Fibroblast of skin of right quadriceps (primary cell): ENCODE data around the gene SLC25A36.
A peak's percentile ranks its signal among the peaks of the same experiment; 100 is the strongest.
"Not testable (repeated sequence)": the region's sequence is repeated elsewhere in the genome, so short reads cannot be mapped to it uniquely, and the experiment has no call there.

ENCODE experiments used
- DNase-seq: peaks from one replicate; pipeline ENCODE4 v3.0.0-alpha.2; 2013

Gene SLC25A36

GRCh38 chr3:140933109-140933508, 8.5 kb upstream of the SLC25A36 start:
- DNase-seq, result no peak

DNA sequence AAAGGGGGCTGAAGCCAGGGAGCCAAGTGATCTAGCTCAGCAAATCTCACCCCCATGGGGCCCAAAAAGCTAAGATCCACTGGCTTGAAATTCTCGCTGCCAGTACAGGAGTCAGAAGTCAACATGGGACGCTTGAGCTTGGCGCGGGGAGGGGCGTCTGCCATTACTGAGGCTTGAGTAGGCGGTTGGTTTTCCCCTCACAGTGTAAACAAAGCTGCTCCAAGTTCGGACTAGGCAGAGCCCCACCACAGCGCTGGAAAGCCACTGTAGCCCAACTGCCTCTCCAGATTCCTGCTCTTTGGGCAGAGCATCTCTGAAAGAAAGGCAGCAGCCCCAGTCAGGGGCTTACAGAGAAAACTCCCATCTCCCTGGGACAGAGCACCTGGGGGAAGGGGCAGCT, 8.1 kb upstream of the SLC25A36 start:
- no peak for DNase-seq

- not testable (repeated sequence) for DNase-seq
Measured at GRCh38 chr3:140939305-140939704, 2.3 kb upstream of the SLC25A36 start.

DNA sequence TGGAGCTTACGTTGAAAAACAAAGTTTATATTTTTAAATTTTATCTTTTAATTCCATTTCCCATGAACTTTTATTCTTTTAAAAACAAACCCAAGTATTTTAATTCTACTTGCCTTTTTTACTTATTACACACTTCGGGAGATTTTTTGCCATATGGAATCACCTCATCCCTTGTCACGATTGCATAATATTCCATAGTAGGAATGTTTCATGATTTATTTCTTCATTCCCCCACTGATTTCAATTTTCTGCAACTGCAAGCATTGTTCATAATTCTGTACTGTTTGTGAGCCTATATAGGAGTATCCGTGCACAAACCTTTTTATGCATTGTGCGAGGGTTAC, 574 bp upstream of the SLC25A36 start:
- no peak for DNase-seq

DNA sequence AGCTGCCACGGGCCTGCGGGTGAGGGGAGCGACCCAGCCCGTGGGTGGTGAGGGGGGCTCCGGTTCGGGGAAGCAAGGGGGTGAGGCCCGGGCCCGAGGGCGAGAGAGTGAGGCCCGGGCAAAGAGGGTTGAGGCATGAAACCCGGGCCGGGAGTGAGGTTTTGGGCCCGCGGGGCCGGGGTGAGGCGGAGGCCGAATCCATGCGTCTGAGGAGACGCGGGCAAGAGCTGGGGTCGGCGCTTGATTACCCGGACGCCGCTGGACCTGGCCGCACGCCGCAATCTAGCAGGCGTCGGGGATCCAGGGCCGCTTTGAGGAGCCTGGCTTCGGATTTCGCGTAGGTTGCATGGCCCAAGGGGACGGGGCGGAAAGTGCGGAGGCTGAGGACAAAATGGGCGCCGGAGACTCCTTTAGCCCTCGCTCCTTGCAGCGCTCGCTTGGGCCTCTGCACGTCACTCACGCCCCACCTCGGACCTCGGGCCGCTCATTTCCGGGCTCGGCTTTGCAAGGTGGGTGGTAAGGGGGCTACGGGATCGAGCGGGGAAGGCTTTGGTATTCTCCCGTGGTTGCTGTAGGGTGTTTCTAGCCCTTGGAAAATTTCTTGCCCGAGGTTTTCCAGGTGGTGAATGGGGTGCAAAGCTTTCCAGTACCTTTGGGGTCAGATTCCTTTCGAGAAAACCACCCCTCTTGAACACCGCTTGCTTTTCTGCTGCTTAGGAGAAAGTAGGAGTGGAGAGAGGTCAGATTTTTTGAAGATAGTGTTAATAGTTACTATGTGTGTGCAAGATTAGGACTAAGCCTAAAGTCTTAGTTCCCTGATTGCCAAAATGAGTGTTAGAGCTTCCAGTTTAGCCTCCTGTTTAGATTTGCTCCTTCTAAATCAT, 827 bp downstream of the SLC25A36 start:
- peak; percentile 53 for DNase-seq

DNA sequence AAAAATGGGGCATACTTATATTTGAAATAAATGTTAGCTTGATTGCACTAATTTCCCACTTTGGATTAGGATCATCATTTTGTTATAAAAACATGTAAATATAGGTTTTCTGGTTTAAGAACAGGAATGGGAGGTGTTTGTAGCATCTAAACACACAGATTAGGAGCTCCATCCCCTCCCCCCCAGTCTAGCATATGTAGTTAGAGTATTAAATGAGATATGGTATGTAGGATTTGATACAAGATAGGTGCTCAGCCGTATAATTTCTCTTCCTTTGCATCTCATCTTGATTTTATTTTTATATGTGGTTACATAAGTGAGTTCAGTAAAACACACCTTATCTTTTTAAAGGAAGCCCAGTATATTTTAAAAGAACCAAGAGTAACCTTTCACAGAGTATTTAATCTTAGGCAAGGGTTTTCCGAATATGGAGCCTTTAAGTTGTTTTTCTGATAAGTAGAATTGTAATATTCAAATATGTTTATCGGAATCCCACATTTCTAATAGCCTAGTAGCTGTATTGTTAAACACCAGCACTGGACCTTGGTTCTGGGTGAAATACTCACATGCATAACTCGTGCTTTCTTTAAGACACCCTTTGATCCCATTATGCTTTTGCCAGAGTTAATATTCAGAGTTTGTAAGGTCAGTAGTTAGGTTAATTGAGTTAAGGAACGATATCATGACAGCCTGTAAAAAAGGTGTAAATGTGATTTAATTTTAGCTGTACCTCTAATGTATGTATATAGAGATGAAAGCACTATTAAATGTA, 2.3 kb downstream of the SLC25A36 start:
- DNase-seq, result no peak

DNA sequence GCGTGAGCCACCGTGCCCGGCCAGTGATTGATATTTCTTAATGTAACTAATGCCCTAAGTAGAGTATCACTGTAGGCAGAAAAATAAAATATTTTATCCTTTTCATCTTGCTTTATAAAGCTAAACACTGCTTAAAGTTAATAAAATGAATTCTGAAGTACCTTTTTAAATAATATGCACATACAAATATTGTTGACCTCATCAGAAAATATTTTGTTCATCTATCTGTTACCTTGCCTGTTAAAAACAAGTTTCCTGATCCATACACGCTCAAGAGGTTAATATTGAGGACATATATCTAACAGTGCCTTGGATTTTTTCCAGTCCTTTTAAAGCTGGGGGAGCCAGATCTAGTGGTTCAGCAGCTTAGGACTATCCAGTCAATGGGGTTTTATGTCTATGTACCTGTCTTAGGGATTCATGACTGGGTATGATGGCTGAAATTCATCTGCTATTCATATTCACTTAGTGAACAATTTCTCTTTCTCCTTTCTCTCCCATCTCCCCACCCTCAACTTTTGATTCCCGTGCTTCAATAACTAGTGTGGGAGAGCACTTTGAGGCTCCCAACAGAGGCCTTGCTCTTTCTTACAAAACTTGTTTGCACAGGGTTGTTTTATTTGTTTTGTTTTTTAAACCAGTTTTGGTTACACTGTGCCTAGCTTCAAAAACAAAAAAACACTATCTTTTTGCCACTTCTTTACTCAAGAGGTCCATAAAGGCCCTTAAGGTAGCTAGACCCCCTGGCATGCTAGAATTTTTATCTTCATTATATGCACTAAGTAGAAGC, 7.0 kb downstream of the SLC25A36 start:
- no peak for DNase-seq

GRCh38 chr3:140950144-140950543, 8.5 kb downstream of the SLC25A36 start:
- DNase-seq, result no peak

DNA sequence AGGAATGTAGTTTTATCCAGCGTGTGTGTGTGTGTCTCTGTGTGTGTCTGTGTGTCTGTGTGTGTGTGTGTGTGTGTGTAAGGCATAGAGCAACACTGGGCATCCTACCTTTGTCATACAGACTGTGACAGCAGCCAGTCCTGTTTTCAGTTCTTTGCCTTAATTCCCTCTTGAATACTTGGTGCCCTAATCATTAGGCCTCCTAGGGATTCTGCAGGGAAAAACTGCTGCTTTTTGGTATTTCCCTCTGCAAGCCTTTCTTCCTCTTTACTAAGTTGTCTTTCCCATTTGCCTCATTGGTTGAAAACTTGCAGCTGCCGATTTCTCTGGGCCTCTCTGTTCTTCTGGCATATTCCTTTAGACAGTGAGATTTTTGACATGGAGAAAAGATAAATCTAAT, 9.2 kb downstream of the SLC25A36 start:
- DNase-seq, result no peak

DNA sequence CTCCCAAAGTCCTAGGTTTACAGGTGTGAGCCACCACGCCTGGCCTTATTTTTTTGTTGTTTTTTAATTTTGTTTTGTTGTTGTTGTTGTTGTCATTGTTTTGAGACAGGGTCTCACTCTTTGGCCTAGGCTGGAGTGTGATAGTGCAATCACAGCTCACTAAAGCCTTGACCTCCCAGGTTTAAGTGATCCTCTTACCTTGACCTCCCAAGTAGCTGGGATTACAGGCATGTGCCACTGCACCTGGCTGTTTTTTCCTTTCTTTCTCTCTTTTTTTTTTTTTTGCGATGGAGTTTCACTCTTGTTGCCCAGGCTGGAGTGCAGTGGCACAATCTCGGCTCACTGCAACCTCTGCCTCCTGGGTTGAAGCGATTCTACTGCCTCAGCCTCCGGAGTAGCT, 10.1 kb downstream of the SLC25A36 start:
- not testable (repeated sequence) for DNase-seq

- peak; percentile 87 for DNase-seq
Measured at GRCh38 chr3:140953028-140953960, 11.7 kb downstream of the SLC25A36 start.

DNA sequence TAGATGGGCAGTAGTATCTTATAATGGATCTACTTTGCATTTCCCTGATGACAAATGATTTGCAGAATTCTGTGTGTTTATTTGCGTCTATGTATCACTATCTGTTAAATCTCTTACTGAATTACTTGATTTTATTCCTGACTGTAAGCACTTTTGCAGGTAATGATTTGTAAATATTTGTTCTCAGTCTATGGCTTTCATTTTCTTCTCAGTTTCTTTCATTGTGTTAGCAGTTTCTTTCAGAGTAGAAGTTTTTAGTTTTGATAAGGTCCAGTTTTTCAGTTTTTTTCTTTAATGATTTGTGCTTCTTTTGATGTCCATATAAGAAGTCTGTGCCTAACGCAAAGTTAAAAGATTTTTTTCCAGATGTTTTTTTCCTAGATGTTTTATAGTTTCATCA, 12.9 kb downstream of the SLC25A36 start:
- no peak for DNase-seq

- DNase-seq, result no peak
Measured at GRCh38 chr3:140955645-140956044, 14.0 kb downstream of the SLC25A36 start.

DNA sequence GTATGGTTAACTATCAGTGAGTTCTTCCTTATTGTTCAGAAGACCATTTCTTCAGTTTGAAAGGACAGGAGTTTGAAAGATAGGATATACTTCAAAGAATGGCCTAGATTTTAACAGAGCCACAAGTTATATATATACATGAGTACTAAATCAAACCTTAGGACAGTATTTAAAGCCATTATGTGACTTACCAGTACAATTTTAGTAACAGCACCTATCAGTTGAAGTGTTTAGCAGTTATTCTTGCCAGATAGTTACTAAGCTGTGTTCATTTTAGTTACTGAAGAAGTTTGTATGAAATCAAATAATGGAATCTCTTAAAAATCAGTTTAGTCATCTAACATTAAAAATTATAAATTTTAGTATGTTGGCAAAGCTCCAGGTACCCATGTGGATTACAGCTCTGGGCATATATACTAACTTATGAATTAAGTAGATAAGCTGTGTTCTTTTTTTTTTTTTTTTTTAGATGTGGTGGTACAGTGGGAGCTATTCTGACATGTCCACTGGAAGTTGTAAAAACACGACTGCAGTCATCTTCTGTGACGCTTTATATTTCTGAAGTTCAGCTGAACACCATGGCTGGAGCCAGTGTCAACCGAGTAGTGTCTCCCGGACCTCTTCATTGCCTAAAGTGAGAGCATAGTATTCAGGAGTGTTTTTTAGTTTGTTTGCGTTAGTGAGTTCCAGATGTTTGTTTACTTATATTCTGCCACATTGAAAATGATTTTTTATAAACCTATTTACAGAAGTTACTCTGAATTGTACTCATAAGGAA, 14.6 kb downstream of the SLC25A36 start:
- no peak for DNase-seq

DNA sequence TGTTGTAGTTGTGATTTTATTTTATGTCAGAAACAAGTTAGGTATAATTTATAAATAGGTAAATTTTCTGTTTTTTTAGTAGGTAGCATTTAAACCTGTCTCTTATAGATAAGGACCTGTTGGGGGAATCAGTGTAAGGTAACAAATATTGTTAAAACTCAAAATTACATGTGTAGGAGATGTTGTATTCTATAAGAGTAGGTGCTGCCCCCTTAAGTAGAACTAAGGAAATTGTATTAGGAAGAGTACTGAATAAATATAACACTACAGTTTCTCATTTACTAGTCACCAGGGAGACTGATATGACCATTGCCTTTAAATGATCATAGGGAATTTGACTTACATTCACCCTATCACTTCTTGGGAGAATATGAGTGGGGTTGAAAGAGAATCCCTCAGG, 31.2 kb downstream of the SLC25A36 start:
- DNase-seq, result peak; percentile 8

DNA sequence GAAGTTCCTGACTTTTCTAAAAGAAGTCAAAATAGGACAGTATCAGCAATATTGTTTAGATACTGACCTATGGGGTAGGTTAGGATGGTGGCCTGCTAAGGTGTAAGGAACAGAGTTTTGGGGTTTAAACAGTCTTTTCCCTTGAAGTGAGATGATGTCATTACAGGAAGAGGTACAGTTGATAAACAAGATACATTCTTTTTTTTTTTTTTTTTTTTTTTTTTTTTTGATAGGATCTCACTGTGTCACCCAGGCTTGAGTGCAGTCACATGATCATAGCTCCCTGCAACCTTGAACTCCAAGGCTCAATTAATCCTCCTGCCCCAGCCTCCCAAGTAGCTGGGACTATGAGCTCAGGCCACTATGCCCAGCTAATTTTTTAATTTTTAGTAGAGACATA, 33.3 kb downstream of the SLC25A36 start:
- DNase-seq, result no peak

- DNase-seq, result no peak
Measured at GRCh38 chr3:140980663-140981062, 39.0 kb downstream of the SLC25A36 start.

GRCh38 chr3:140987792-140988191, 46.2 kb downstream of the SLC25A36 start:
- not testable (repeated sequence) for DNase-seq

DNA sequence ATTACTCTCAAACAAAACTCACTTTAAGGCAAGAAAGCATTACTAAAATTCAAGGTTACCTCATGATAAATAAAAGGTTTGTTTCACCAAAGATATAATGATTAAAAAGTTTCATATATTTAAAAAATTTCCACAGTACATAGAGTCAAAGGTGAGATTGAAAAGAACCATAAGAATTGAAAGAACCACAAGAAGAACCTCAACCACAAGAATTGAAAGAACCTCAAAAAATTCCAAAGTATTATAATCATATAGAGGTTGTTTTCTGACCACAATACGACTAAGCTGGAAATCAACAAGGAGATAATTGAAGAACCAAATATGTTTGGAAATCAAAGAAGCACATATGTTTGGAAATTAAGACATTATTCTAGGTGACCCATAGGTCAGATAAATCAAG, 52.7 kb downstream of the SLC25A36 start:
- DNase-seq, result no peak

GRCh38 chr3:140994861-140995260, 53.2 kb downstream of the SLC25A36 start:
- not testable (repeated sequence) for DNase-seq

GRCh38 chr3:140995881-140996280, 54.2 kb downstream of the SLC25A36 start:
- DNase-seq, result no peak
